H1 (cell line): ENCODE measurements around the gene DYNC2H1. TPM values are rescaled to one million over a fixed set of nuclear protein-coding genes. Genes with fewer than 3 reads are reported as not detected.

Source experiments
- CTCF ChIA-PET: fragments of 300-600 bp; sonication (Branson Sonifier 250); formaldehyde crosslinking; loops from one replicate; lab custom pipeline; 2021; ENCODE audit not compliant: partially characterized antibody; lab: Charles Lee
- POLR2A ChIA-PET: fragments of 300-600 bp; sonication (Branson Sonifier 250); formaldehyde crosslinking; loops from one replicate; lab custom pipeline; 2021; ENCODE audit warnings: inconsistent platforms; ENCODE audit not compliant: partially characterized antibody; lab: Charles Lee
- DNase-seq, 2 experiments: peaks; one replicate each; pipeline versions ENCODE4 v3.0.0 to v3.0.0-alpha.2; 2010 to 2022; ENCODE audit warnings: low spot score in 2 of 2, low read depth in 1 of 2, mixed read lengths in 1 of 2
- FAIRE-seq: peaks from 2 replicates; lab custom pipeline; 2011; peaks lifted over from hg19 to GRCh38; lab: Jason Lieb, UNC
- H2AFZ ChIP-seq: 2 replicates; pipeline ENCODE4 v1.8.1; 2012; ENCODE audit warnings: low read length, inconsistent platforms
- H2AK5ac ChIP-seq: 2 replicates; pipeline ENCODE4 v1.6.1; 2013; ENCODE audit warnings: low read depth, low read length
- H2BK120ac ChIP-seq: replicated peaks from 2 replicates; pipeline ENCODE3; 2013; ENCODE audit warnings: low read depth, low read length, inconsistent platforms
- H2BK12ac ChIP-seq: 2 replicates; pipeline ENCODE4 v1.6.1; 2013; ENCODE audit warnings: low read depth, low read length
- H2BK15ac ChIP-seq: 2 replicates; pipeline ENCODE4 v1.6.1; 2013; ENCODE audit warnings: low read length
- H2BK20ac ChIP-seq: 2 replicates; pipeline ENCODE4 v1.6.1; 2013; ENCODE audit warnings: low read length
- H2BK5ac ChIP-seq: 2 replicates; pipeline ENCODE4 v1.6.1; 2013; ENCODE audit warnings: low read depth, low read length
- H3K14ac ChIP-seq: 2 replicates; pipeline ENCODE4 v1.6.1; 2013; ENCODE audit warnings: inconsistent platforms; ENCODE audit not compliant: insufficient read length
- H3K18ac ChIP-seq: 2 replicates; pipeline ENCODE4 v1.6.1; 2013; ENCODE audit warnings: low read length; ENCODE audit errors: extremely low read depth
- H3K23ac ChIP-seq: 2 replicates; pipeline ENCODE4 v1.6.1; 2013; ENCODE audit warnings: inconsistent platforms; ENCODE audit not compliant: insufficient read length
- H3K23me2 ChIP-seq: 2 replicates; pipeline ENCODE4 v1.6.1; 2013; ENCODE audit warnings: low read depth, low read length
- H3K27ac ChIP-seq: 2 replicates; pipeline ENCODE4 v1.6.1; 2011; ENCODE audit warnings: low read depth, low read length, inconsistent platforms
- H3K27me3 ChIP-seq, 4 experiments: replicated peaks in 1 of 4; 1 replicate in 1 of 4; 2 replicates in 3 of 4; pipeline versions ENCODE4 v1.6.1 to v1.8.1; 2011 to 2013; ENCODE audit warnings: low read length in 3 of 4, mild to moderate bottlenecking in 3 of 4, inconsistent platforms in 2 of 4, mixed read lengths in 2 of 4, moderate library complexity in 1 of 4; ENCODE audit not compliant: control insufficient read depth in 3 of 4, insufficient read depth in 3 of 4; ENCODE audit errors: extremely low read depth in 1 of 4
- H3K36me3 ChIP-seq, 4 experiments: 2 replicates each; pipeline versions ENCODE4 v1.6.1 to v1.8.1; 2011 to 2013; ENCODE audit warnings: mild to moderate bottlenecking in 4 of 4, low read length in 3 of 4, moderate library complexity in 2 of 4, control low read depth in 1 of 4, inconsistent platforms in 1 of 4; ENCODE audit not compliant: insufficient read depth in 4 of 4, control insufficient read depth in 2 of 4
- H3K4ac ChIP-seq: replicated peaks from 2 replicates; pipeline ENCODE3; 2013; ENCODE audit warnings: low read length, low read depth, mixed read lengths, inconsistent platforms; ENCODE audit not compliant: insufficient read length
- H3K4me1 ChIP-seq, 4 experiments: replicated peaks in 1 of 4; 1 replicate in 1 of 4; 2 replicates in 3 of 4; pipeline versions ENCODE4 v1.6.1 to v1.8.1; 2011 to 2013; ENCODE audit warnings: low read length in 3 of 4, inconsistent platforms in 2 of 4, mixed read lengths in 1 of 4; ENCODE audit not compliant: insufficient read depth in 4 of 4, control insufficient read depth in 3 of 4
- H3K4me2 ChIP-seq, 2 experiments: 2 replicates each; pipeline versions ENCODE4 v1.6.1 to v1.8.1; 2011 to 2013; ENCODE audit warnings: low read depth in 2 of 2, low read length in 2 of 2, control low read depth in 1 of 2, inconsistent platforms in 1 of 2, mild to moderate bottlenecking in 1 of 2; ENCODE audit not compliant: insufficient read depth in 1 of 2
- H3K4me3 ChIP-seq, 4 experiments: fragments of 200-600, 300-600 bp in 1 of 4; sonication (generic), shearing (Covaris generic), sonication (Bioruptor Twin) in 1 of 4; 2 replicates each; pipeline versions ENCODE4 v1.5.1 to v1.8.1; 2011 to 2016; ENCODE audit warnings: low read length in 4 of 4, low read depth in 3 of 4, control low read depth in 2 of 4, inconsistent platforms in 2 of 4, mild to moderate bottlenecking in 2 of 4, mixed read lengths in 1 of 4, moderate library complexity in 1 of 4; ENCODE audit not compliant: insufficient read depth in 2 of 4; ENCODE audit errors: extremely low read depth in 1 of 4
- H3K56ac ChIP-seq: replicated peaks from 2 replicates; pipeline ENCODE3; 2013; ENCODE audit warnings: low read depth, mild to moderate bottlenecking, mixed read lengths, low read length, inconsistent platforms; ENCODE audit not compliant: insufficient read length
- H3K79me1 ChIP-seq: 2 replicates; pipeline ENCODE4 v1.6.1; 2013; ENCODE audit warnings: low read depth, low read length, control low read depth
- H3K79me2 ChIP-seq, 2 experiments: 2 replicates each; pipeline versions ENCODE4 v1.6.1 to v1.8.1; 2012 to 2013; ENCODE audit warnings: low read length in 2 of 2, mild to moderate bottlenecking in 2 of 2, inconsistent platforms in 1 of 2; ENCODE audit not compliant: insufficient read depth in 2 of 2, control insufficient read depth in 1 of 2
- H3K9ac ChIP-seq, 4 experiments: replicated peaks in 1 of 4; 1 replicate in 1 of 4; 2 replicates in 3 of 4; pipeline versions ENCODE4 v1.6.1 to v1.8.1; 2011 to 2013; ENCODE audit warnings: low read depth in 3 of 4, low read length in 3 of 4, control low read depth in 2 of 4, mild to moderate bottlenecking in 2 of 4, moderate library complexity in 2 of 4, inconsistent platforms in 1 of 4; ENCODE audit errors: extremely low read depth in 1 of 4
- H3K9me3 ChIP-seq, 2 experiments: 2 replicates each; pipeline versions ENCODE4 v1.6.1 to v1.8.1; 2012 to 2013; ENCODE audit warnings: mild to moderate bottlenecking in 2 of 2, moderate library complexity in 2 of 2, control low read depth in 1 of 2, inconsistent platforms in 1 of 2, low read depth in 1 of 2, low read length in 1 of 2, mixed read lengths in 1 of 2; ENCODE audit not compliant: insufficient read depth in 2 of 2
- H4K20me1 ChIP-seq, 2 experiments: replicated peaks in 1 of 2; 2 replicates each; pipeline versions ENCODE3 to v1.8.1; 2011 to 2013; ENCODE audit warnings: inconsistent platforms in 2 of 2, low read length in 2 of 2, mild to moderate bottlenecking in 1 of 2; ENCODE audit not compliant: insufficient read depth in 2 of 2, control insufficient read depth in 1 of 2
- H4K5ac ChIP-seq: 2 replicates; pipeline ENCODE4 v1.6.1; 2013; ENCODE audit warnings: low read length, low read depth, mixed read lengths, inconsistent platforms; ENCODE audit not compliant: insufficient read length
- H4K8ac ChIP-seq: 2 replicates; pipeline ENCODE4 v1.8.0; 2013; ENCODE audit warnings: mild to moderate bottlenecking, moderate library complexity, low read length, inconsistent platforms; ENCODE audit not compliant: insufficient read depth; ENCODE audit errors: extremely low read depth
- H4K91ac ChIP-seq: replicated peaks from 2 replicates; pipeline ENCODE3; 2013; ENCODE audit warnings: low read length, mixed read lengths, inconsistent platforms; ENCODE audit not compliant: insufficient read length
- BRCA1 ChIP-seq: IDR thresholded peaks from 2 replicates; pipeline ENCODE4 v1.6.1; 2012; ENCODE audit warnings: low read depth, low read length, improper control_type of control experiment
- FOSL1 ChIP-seq: IDR thresholded peaks from 2 replicates; pipeline ENCODE4 v1.6.1; 2011; ENCODE audit warnings: mild to moderate bottlenecking, low read depth, low read length, moderate library complexity; ENCODE audit not compliant: insufficient read depth
- HDAC2 ChIP-seq, 2 experiments: fragments of 300-600 bp in 1 of 2; sonication (generic) in 1 of 2; IDR thresholded peaks; 2 replicates each; pipeline ENCODE4 v1.6.1; 2011 to 2012; ENCODE audit warnings: low read depth in 2 of 2, low read length in 2 of 2, mild to moderate bottlenecking in 2 of 2, moderate library complexity in 2 of 2, borderline replicate concordance in 1 of 2, inconsistent platforms in 1 of 2
- HDAC6 ChIP-seq: IDR thresholded peaks from one replicate; pipeline ENCODE4 v1.7.1; 2012; ENCODE audit warnings: low read depth, mild to moderate bottlenecking, inconsistent platforms, low read length, moderate library complexity
- WGBS, 2 experiments: shearing (Covaris generic) in 1 of 2; methylation state at CpG; one replicate each; pipeline versions ENCODE4 v1.1.6 to v1.1.7; 2013 to 2015; ENCODE audit warnings: low lambda C conversion rate in 2 of 2, mixed read lengths in 2 of 2, inconsistent platforms in 1 of 2, low coverage in 1 of 2, missing lambda C conversion rate in 1 of 2; ENCODE audit not compliant: insufficient replicate concordance in 2 of 2, insufficient coverage in 1 of 2, insufficient read length in 1 of 2; ENCODE audit errors: extremely low coverage in 1 of 2, missing lambda C conversion rate in 1 of 2; 5-methylcytosine and 5-hydroxymethylcytosine counted together
- polyA plus RNA-seq, 7 experiments: library from polyadenylated mRNA; depleted of rRNA in 3 of 7; stranded (reverse) in 5 of 7; unstranded in 2 of 7; fragments of >200 nt in 5 of 7; fragments of 200-250 nt in 2 of 7; gene quantifications; 1 replicate in 5 of 7; 2 replicates in 1 of 7; 4 replicates in 1 of 7; pipeline versions ENCODE4 v1.2.1 to v1.2.3, GENCODE V29; 2011 to 2013; ENCODE audit warnings: missing spikeins in 2 of 7, mixed read lengths in 2 of 7
- total RNA-seq: library from RNA; stranded (reverse); fragmentation: NEBNext Ultra II Directional; extraction: Animal tissue kit (Norgen Biotek cat#: 25700); gene quantifications from 2 replicates; pipeline ENCODE4 v1.2.1, GENCODE V29; 2021
- TF ChIP-seq, protein P1 (sequence below): IDR thresholded peaks from 2 replicates; pipeline ENCODE4 v1.6.1; 2011; ENCODE audit warnings: low read length, improper control_type of control experiment

Gene DYNC2H1
- total and polyA plus RNA-seq, 2 of the 8 experiments (the other 6 are each of a cell fraction or from before 2014, with no cell fraction given) = 6.2 to 12.0 TPM

DNA sequence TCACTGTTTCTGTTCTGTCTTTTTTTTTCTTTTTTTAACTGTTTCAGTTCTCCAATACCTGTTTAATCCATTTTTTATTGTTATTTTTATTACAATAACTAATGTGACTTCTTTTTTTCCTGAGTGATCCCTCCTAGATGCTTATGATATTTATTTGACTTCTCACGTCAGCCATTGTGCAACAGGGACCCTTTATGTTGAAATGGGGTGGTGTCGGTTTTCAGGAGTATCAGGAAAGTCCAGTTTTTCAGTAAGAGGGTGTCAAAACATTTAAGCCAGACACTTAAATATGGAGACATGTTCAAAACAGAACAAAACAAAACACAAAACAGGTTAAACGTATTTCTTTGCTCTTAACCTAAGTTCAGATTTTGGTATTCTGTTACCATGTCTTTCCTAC lies 418.8 kb downstream of the DYNC2H1 start:
- no peak overlapping the region for H3K4me2 ChIP-seq
- H3K4ac ChIP-seq = no peak overlapping the region
- H2BK120ac ChIP-seq = no peak overlapping the region
- no peak overlapping the region for H3K56ac ChIP-seq
- no peak overlapping the region for H2AK5ac ChIP-seq
- no peak overlapping the region for H3K14ac ChIP-seq
- H2BK12ac ChIP-seq = no peak overlapping the region
- no peaks in the 10 kb centered on the region for H4K20me1 ChIP-seq
- ChIA-PET POLR2A (no interaction called here), CTCF (interaction anchor here (3.6 to 5.2 kb wide), 2 partner anchors 9 to 13 kb away, joined by 14 to 35 read pairs; no protein-coding TSS in a partner anchor)
- no peak overlapping the region for H2BK5ac ChIP-seq
- H2BK15ac ChIP-seq = no peak overlapping the region
- no peaks in the 10 kb centered on the region for H3K36me3 ChIP-seq
- no peak overlapping the region for H2BK20ac ChIP-seq
- no peaks in the 10 kb centered on the region for H3K9me3 ChIP-seq
- no peak overlapping the region for H3K23ac ChIP-seq
- TF ChIP-seq BRCA1 (no peak), FOSL1 (no peak), HDAC2 (IDR thresholded peaks at IDR 0.05; ENCODE audit: borderline replicate concordance in 1 of 2, low read depth in 2 of 2, low read length in 2 of 2) (no peak), HDAC6 (no peak)
- TF ChIP-seq, protein P1, sequence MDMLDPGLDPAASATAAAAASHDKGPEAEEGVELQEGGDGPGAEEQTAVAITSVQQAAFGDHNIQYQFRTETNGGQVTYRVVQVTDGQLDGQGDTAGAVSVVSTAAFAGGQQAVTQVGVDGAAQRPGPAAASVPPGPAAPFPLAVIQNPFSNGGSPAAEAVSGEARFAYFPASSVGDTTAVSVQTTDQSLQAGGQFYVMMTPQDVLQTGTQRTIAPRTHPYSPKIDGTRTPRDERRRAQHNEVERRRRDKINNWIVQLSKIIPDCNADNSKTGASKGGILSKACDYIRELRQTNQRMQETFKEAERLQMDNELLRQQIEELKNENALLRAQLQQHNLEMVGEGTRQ = no peak
- TF ChIP-seq, all 59 proteins: peak for 0
- Histone ChIP-seq H4K91ac (no peak overlapping the region), H4K8ac (no peak overlapping the region), H3K27ac (no peak overlapping the region), H4K5ac (no peak overlapping the region), H3K4me1 (peaks cover 0 to 4% (median 0%) of the 10 kb centered on the region in 4 experiments; a peak in 1 of 7 replicates), H3K4me3 (no peak overlapping the region), H3K9ac (no peak overlapping the region), H2AFZ (no peak overlapping the region), H3K79me1 (no peaks in the 10 kb centered on the region), H3K18ac (no peak overlapping the region), H3K23me2 (no peaks in the 10 kb centered on the region), H3K27me3 (no peaks in the 10 kb centered on the region), H3K79me2 (no peaks in the 10 kb centered on the region)
- FAIRE-seq = no peak
- no peak for DNase-seq
- 60% methylated on average over 3 of the region's 3 CpGs; no CpG with 5 or more reads in 1 of the 2 experiments for WGBS, 2 experiments
